Heart right ventricle (tissue), 16 donors: Measurements from ENCODE around the gene CACNA1A. TPM values are rescaled to one million over a fixed set of nuclear protein-coding genes. Genes with fewer than 3 reads are reported as not detected.
"Not testable (repeated sequence)": the region's sequence is repeated elsewhere in the genome, so short reads cannot be mapped to it uniquely, and the experiment has no call there.

ENCODE experiments used
- ATAC-seq, 8 donors: fragments of 200-7000 bp; cut with Tn5 transposase; one replicate each; pipeline ENCODE4 v1.9.1; 2020; ENCODE audit warnings: mild to moderate bottlenecking in 8 of 8, moderate library complexity in 8 of 8, moderate number of reproducible peaks in 1 of 8
- DNase-seq, 2 donors: peaks; one replicate each; pipeline ENCODE4 v3.0.0-alpha.2; 2020
- H3K27ac ChIP-seq, 10 donors: fragments of 200-600 bp; sonication (generic) in 2 of 10; one replicate each; pipeline versions ENCODE4 v1.5.0 to v1.8.0; 2020 to 2022; ENCODE audit warnings: mild to moderate bottlenecking in 3 of 10
- H3K27me3 ChIP-seq, 7 donors: fragments of 200-600 bp; one replicate each; pipeline ENCODE4 v1.8.0; 2021 to 2022; ENCODE audit warnings: mild to moderate bottlenecking in 2 of 7
- H3K36me3 ChIP-seq, 9 donors: fragments of 200-600 bp; sonication (generic) in 1 of 9; one replicate each; pipeline versions ENCODE4 v1.5.0 to v1.8.0; 2020 to 2022; ENCODE audit warnings: mild to moderate bottlenecking in 2 of 9
- H3K4me1 ChIP-seq, 9 donors: fragments of 200-600 bp; sonication (generic) in 1 of 9; one replicate each; pipeline versions ENCODE4 v1.5.0 to v1.8.0; 2020 to 2022; ENCODE audit warnings: mild to moderate bottlenecking in 4 of 9
- H3K4me3 ChIP-seq, 10 donors: fragments of 200-600 bp; sonication (generic) in 2 of 10; one replicate each; pipeline versions ENCODE4 v1.5.0 to v1.8.0; 2020 to 2022; ENCODE audit warnings: mild to moderate bottlenecking in 7 of 10, moderate library complexity in 2 of 10
- H3K9me3 ChIP-seq, 11 donors: fragments of 200-600 bp in 10 of 11; sonication (generic) in 2 of 11; one replicate each; pipeline versions ENCODE4 v1.5.0 to v1.8.0; 2013 to 2022; ENCODE audit warnings: mild to moderate bottlenecking in 2 of 11, control low read depth in 1 of 11, moderate library complexity in 1 of 11
- WGBS, 2 donors: extraction: QIAGEN DNeasy Blood & Tissue Kit; methylation state at CpG; one replicate each; pipeline ENCODE4 v1.1.7; 2013; ENCODE audit warnings: inconsistent platforms in 1 of 2; 5-methylcytosine and 5-hydroxymethylcytosine counted together
- intact Hi-C, 10 donors: fragments of 100-400 bp; cut with DNase I; formaldehyde crosslinking; loops; one replicate each; pipeline versions ENCODE4 v1.11.1 to v1.14.2; 2022
- polyA plus RNA-seq, 2 donors: library from polyadenylated mRNA; stranded (reverse); fragments of 200-250 nt; gene quantifications; one replicate each; pipeline ENCODE4 v1.2.3, GENCODE V29; 2013
- total RNA-seq, 10 donors: library from RNA; stranded (reverse); fragmentation: NEBNext Ultra II Directional in 3 of 10; extraction: Animal tissue kit (Norgen Biotek cat#: 25700) in 3 of 10; gene quantifications; one replicate each; pipeline versions ENCODE4 v1.2.1 to v1.2.4, GENCODE V29; 2021 to 2023
- TF ChIP-seq, protein P1 (sequence below), 9 donors: fragments of 200-600 bp; sonication (generic) in 2 of 9; IDR thresholded peaks; one replicate each; pipeline versions ENCODE4 v1.5.0 to v1.8.0; 2021 to 2022; ENCODE audit warnings: antibody characterized with exemption in 9 of 9, mild to moderate bottlenecking in 5 of 9, moderate library complexity in 1 of 9
- donor health status: Arrhythmogenic right ventricular cardiomyopathy.
- donor health status: ischemic (EF 13 %, LVEDD 7.1; RV severe dilation, severe dysfunction).
- donor health status: healthy with polysubstance abuse.
- donor health status: DM: no; HTN: yes; CAD: no.
- donor health status: DM: no; HTN: no; CAD: no.
- donor health status: ischemic (EF 25% LVEDD 6.9; RV normal size, moderate dysfunction).
- donor health status: ischemic (EF 25% LVEDD 5.7; RV mildly dilated, moderate dysfunction).
- donor health status: healthy.
- donor health status: DM: yes; HTN: yes; CAD: no.
- donor health status: Ischemic cardiomyopathy.
- donor health status: ischemic (EF 35%, LVEDD 5.7; RV mildly dilated, moderate dysfunction).
- donor health status: nonischemic (EF 11% LVEDD 7.7; RV severe dilation, severe dysfunction).
- donor health status: DM: yes; HTN: yes; CAD: no.
- donor health status: PGD.
- donor health status: ischemic (EF 29% LVEDD 5.4; RV normal size, mild dysfunction).
- donor health status: nonischemic (EF 23%, LVEDD 6.1; RV moderate dilation, normal function).

Gene CACNA1A
- total and polyA plus RNA-seq, 12 donors, result 0.21 to 2.3 (median 0.66) TPM

DNA sequence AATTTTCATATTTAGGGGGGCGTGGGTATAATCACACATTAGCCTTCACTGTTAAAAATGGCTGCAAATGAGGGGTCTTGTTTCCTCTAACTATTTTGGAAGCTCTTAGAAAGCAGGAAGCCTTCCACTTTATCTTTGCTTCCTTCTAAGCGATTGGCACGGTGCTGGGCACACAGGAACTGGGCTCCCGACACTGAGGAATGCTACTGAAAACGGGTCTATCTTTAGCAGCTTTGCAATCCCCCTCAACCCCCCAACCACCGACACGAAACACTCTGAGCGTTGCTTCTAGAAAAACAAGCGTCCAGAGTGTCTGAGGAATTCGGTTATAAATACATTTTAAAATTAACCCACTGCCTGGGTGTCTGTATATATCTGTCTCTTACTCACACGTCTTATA is 143.6 kb downstream of the CACNA1A start:
- H3K4me3 ChIP-seq, result no peak overlapping the region

DNA sequence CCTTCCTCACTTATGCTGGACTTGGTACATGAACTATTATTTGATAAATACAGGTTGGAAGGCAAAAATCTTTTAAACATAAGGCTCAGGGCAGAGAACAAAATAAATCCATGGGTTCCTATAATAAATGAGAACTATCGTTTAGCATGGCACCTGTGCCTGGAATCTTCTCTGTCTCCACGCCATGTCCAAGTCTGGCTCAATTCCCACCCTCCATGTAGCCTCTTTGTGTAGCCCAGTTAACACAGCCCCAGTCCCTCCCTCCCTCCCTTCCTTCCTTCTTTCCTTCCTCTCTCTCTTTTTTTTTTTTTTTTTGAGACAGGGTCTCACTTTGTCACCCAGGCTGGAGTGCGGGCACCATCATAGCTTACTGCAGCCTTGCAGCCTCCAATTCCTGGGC is 144.6 kb downstream of the CACNA1A start:
- intact Hi-C loops, H3K36me3 ChIP-seq, H3K4me1 ChIP-seq, H3K4me3 ChIP-seq, ATAC-seq, DNase-seq, H3K27ac ChIP-seq: not testable (repeated sequence)
- Histone ChIP-seq H3K9me3 (peaks cover 0 to 28% (median 7%) of the 10 kb centered on the region in 11 donors), H3K27me3 (peaks cover 0 to 18% (median 12%) of the 10 kb centered on the region in 7 donors)
- WGBS, 2 donors, result 75 to 78% methylated on average over 3 of the region's 3 CpGs

More for the DNA sequence above, 143.6 kb downstream of the CACNA1A start:
- WGBS, 2 donors, result 44 to 45% methylated on average over 11 of the region's 11 CpGs
- intact Hi-C loops, result no loop called here
- H3K27me3 ChIP-seq, result peaks cover 0 to 19% (median 10%) of the 10 kb centered on the region in 7 donors
- DNase-seq (no peak), ATAC-seq (no peak)
- no peak overlapping the region for H3K27ac ChIP-seq
- no peaks in the 10 kb centered on the region for H3K36me3 ChIP-seq
- TF ChIP-seq, protein P1, sequence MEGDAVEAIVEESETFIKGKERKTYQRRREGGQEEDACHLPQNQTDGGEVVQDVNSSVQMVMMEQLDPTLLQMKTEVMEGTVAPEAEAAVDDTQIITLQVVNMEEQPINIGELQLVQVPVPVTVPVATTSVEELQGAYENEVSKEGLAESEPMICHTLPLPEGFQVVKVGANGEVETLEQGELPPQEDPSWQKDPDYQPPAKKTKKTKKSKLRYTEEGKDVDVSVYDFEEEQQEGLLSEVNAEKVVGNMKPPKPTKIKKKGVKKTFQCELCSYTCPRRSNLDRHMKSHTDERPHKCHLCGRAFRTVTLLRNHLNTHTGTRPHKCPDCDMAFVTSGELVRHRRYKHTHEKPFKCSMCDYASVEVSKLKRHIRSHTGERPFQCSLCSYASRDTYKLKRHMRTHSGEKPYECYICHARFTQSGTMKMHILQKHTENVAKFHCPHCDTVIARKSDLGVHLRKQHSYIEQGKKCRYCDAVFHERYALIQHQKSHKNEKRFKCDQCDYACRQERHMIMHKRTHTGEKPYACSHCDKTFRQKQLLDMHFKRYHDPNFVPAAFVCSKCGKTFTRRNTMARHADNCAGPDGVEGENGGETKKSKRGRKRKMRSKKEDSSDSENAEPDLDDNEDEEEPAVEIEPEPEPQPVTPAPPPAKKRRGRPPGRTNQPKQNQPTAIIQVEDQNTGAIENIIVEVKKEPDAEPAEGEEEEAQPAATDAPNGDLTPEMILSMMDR (IDR thresholded peaks at IDR 0.05), result no peak
- no peaks in the 10 kb centered on the region for H3K4me1 ChIP-seq
- H3K9me3 ChIP-seq, result peaks cover 0 to 28% (median 7%) of the 10 kb centered on the region in 11 donors

DNA sequence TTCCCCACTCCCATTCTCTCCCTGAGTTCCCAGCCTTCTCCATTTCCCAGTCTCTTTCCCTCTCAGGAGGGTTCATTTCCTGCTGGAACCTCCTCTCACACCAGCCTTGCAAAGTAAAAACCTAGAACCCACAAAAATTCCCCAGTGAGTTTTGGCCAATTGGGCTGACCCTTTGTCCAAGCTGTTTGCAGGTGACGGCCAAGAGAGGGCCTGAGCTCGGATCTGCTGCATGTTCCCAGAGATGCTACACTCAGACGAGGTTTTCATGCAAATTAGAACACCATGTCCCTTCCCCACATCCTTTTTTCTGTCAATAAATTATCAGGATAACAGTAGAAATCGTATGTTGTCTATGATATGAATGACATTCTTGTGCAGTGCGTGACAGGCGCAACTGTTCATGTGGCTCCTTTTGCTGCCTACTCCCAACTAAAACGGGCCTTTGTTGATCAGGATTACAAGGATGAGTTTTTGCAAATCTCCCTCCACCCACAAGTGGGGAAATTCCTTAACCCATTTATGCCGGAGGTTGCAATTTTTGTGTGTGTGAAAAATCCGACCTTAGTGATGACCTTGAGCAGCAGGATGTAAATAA is 149.5 kb downstream of the CACNA1A start:
- TF ChIP-seq, protein P1 (IDR thresholded peaks at IDR 0.05), result no peak
- no peaks in the 10 kb centered on the region for H3K4me1 ChIP-seq
- H3K27ac ChIP-seq, result no peak overlapping the region
- no peak overlapping the region for H3K4me3 ChIP-seq
- intact Hi-C loops, result no loop called here
- H3K9me3 ChIP-seq, result peaks cover 0 to 28% (median 7%) of the 10 kb centered on the region in 11 donors
- DNase-seq, result no peak
- H3K27me3 ChIP-seq, result peaks cover 0 to 39% (median 14%) of the 10 kb centered on the region in 7 donors
- 64 to 67% methylated on average over 9 of the region's 9 CpGs for WGBS, 2 donors
- no peak for ATAC-seq
- no peaks in the 10 kb centered on the region for H3K36me3 ChIP-seq

DNA sequence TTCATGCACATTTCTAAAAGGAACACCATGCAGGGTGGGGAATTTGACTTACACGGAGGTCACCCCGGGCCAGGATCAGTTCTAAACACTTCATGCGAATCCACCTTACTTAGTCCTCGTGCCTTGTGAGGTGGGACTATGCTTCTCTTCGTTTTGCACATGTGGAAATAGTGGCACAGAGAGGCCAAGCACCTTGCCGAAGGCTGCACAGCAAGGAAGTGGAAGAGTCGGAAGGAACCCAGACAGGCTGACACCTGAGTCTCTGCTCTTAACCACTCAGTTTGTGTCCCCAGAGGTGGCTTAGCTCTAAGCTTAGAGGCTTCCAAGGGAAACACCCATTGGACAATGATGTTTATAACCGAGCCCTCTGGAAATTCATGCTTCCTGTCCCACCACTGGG is 150.1 kb downstream of the CACNA1A start:
- Histone ChIP-seq H3K27me3 (peaks cover 0 to 39% (median 14%) of the 10 kb centered on the region in 7 donors), H3K36me3 (no peaks in the 10 kb centered on the region), H3K9me3 (peaks cover 0 to 27% (median 7%) of the 10 kb centered on the region in 11 donors), H3K4me1 (no peaks in the 10 kb centered on the region), H3K4me3 (no peak overlapping the region), H3K27ac (no peak overlapping the region)
- intact Hi-C loops, result no loop called here
- TF ChIP-seq, protein P1 (IDR thresholded peaks at IDR 0.05), result no peak
- DNase-seq (no peak), ATAC-seq (no peak)
- 77 to 83% methylated on average over 8 of the region's 8 CpGs for WGBS, 2 donors

DNA sequence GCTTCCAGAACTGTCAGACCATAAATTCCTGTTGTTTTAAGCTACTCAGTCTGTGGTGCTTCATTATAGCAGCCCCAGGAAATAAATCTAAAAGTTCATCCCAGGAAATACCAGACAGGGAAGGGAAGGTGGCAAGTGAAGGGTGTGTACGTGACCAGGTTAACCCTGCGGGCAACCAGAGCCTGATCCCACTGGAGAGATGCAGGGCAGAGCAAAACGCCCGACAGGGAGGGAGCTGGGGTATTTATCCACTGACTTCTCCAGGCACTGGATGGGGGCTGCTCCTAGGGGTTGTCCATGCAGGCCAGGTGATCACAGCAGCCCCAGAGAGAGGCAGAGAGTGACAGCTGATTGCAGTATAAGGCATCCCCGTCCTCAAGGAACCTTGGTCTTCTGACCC is 150.9 kb downstream of the CACNA1A start:
- intact Hi-C loops, result no loop called here
- 66 to 71% methylated on average over 5 of the region's 5 CpGs for WGBS, 2 donors
- TF ChIP-seq, protein P1 (IDR thresholded peaks at IDR 0.05), result no peak
- H3K4me3 ChIP-seq, result no peak overlapping the region
- H3K36me3 ChIP-seq, result no peaks in the 10 kb centered on the region
- no peak for DNase-seq
- ATAC-seq, result no peak
- no peak overlapping the region for H3K27ac ChIP-seq
- H3K9me3 ChIP-seq, result peaks cover 0 to 29% (median 7%) of the 10 kb centered on the region in 11 donors
- H3K27me3 ChIP-seq, result peaks cover 0 to 39% (median 14%) of the 10 kb centered on the region in 7 donors
- H3K4me1 ChIP-seq, result no peaks in the 10 kb centered on the region
